HEK293 (cell line): ENCODE measurements around the gene SMIM13.
A peak's percentile ranks its signal among the peaks of the same experiment; 100 is the strongest.

Experiments used
- CTCF ChIA-PET: fragments of 350-600 bp; formaldehyde crosslinking; extraction: SDS; loops from one replicate; lab custom pipeline; 2021; ENCODE audit warnings: antibody characterized with exemption; lab: Yijun Ruan, JAX
- POLR2A ChIA-PET: fragments of 300-600 bp; formaldehyde crosslinking; extraction: SDS; loops from one replicate; lab custom pipeline; 2020; ENCODE audit warnings: antibody characterized with exemption, inconsistent platforms; lab: Yijun Ruan, JAX
- H3K27ac ChIP-seq: fragments of 200-500 bp; sonication (Bioruptor generic); 2 replicates; pipeline ENCODE4 v1.5.1; 2014; ENCODE audit warnings: low read depth, low read length, control low read depth, inconsistent platforms; ENCODE audit errors: extremely low read depth
- H3K36me3 ChIP-seq, 2 experiments: fragments of 200-500 bp in 1 of 2; sonication (Bioruptor generic) in 1 of 2; 1 replicate in 1 of 2; 2 replicates in 1 of 2; pipeline ENCODE4 v1.5.1; 2014 to 2017; ENCODE audit warnings: inconsistent platforms in 2 of 2, low read length in 2 of 2; ENCODE audit not compliant: control insufficient read depth in 2 of 2, insufficient read depth in 1 of 2
- H3K4me1 ChIP-seq: fragments of 200-500 bp; sonication (Bioruptor generic); 2 replicates; pipeline ENCODE4 v1.5.1; 2014; ENCODE audit warnings: mild to moderate bottlenecking, low read length, inconsistent platforms; ENCODE audit not compliant: control insufficient read depth, insufficient read depth
- H3K4me3 ChIP-seq: 2 replicates; pipeline ENCODE4 v1.5.1; 2011; ENCODE audit warnings: low read depth, mild to moderate bottlenecking, control low read depth, low read length, moderate library complexity
- H3K9me3 ChIP-seq: fragments of 200-500 bp; sonication (Bioruptor generic); 2 replicates; pipeline ENCODE4 v1.5.1; 2014; ENCODE audit warnings: low read depth, low read length, inconsistent platforms; ENCODE audit not compliant: control insufficient read depth, insufficient read depth
- REPIN1 ChIP-seq: fragments of 450-650 bp; formaldehyde crosslinking; IDR thresholded peaks from 2 replicates; pipeline ENCODE4 v1.5.1; 2017; ENCODE audit warnings: missing biosample characterization, missing genetic modification characterization, low read depth
- TRIM28 ChIP-seq: IDR thresholded peaks from 2 replicates; pipeline ENCODE4 v1.6.1; 2011; ENCODE audit warnings: low read length, control low read depth, borderline replicate concordance
- WT1 ChIP-seq: fragments of 450-650 bp; formaldehyde crosslinking; IDR thresholded peaks from 2 replicates; pipeline ENCODE4 v1.5.1; 2016; ENCODE audit warnings: missing biosample characterization, missing genetic modification characterization
- ZBTB11 ChIP-seq: fragments of 450-650 bp; formaldehyde crosslinking; conservative IDR thresholded peaks from 2 replicates; pipeline ENCODE4 v1.5.1; 2016; ENCODE audit warnings: low read depth, missing biosample characterization, missing genetic modification characterization
- ZNF121 ChIP-seq: fragments of 450-650 bp; formaldehyde crosslinking; IDR thresholded peaks from 2 replicates; pipeline ENCODE4 v1.5.1; 2016; ENCODE audit warnings: missing biosample characterization, missing genetic modification characterization
- ZNF175 ChIP-seq: fragments of 450-650 bp; formaldehyde crosslinking; IDR thresholded peaks from 2 replicates; pipeline ENCODE4 v1.5.1; 2016; ENCODE audit warnings: missing biosample characterization, missing genetic modification characterization
- ZNF2 ChIP-seq: fragments of 450-650 bp; formaldehyde crosslinking; IDR thresholded peaks from 2 replicates; pipeline ENCODE4 v1.5.1; 2016; ENCODE audit warnings: missing biosample characterization, missing genetic modification characterization
- ZNF202 ChIP-seq: fragments of 450-650 bp; formaldehyde crosslinking; IDR thresholded peaks from 2 replicates; pipeline ENCODE4 v1.5.1; 2016; ENCODE audit warnings: missing biosample characterization, missing genetic modification characterization, borderline replicate concordance
- ZNF24 ChIP-seq: fragments of 450-650 bp; formaldehyde crosslinking; IDR thresholded peaks from 2 replicates; pipeline ENCODE4 v1.5.1; 2016; ENCODE audit warnings: missing biosample characterization, missing genetic modification characterization
- ZNF292 ChIP-seq: fragments of 450-650 bp; formaldehyde crosslinking; IDR thresholded peaks from 2 replicates; pipeline ENCODE4 v1.5.1; 2016; ENCODE audit warnings: low read depth, missing biosample characterization, missing genetic modification characterization, borderline replicate concordance
- ZNF324 ChIP-seq: fragments of 450-650 bp; formaldehyde crosslinking; IDR thresholded peaks from 2 replicates; pipeline ENCODE4 v1.5.1; 2016; ENCODE audit warnings: missing biosample characterization, missing genetic modification characterization
- ZNF362 ChIP-seq: fragments of 450-650 bp; formaldehyde crosslinking; IDR thresholded peaks from 2 replicates; pipeline ENCODE4 v1.5.1; 2016; ENCODE audit warnings: missing biosample characterization, missing genetic modification characterization
- ZNF394 ChIP-seq: fragments of 450-650 bp; formaldehyde crosslinking; IDR thresholded peaks from 2 replicates; pipeline ENCODE4 v1.5.1; 2016; ENCODE audit warnings: missing biosample characterization, missing genetic modification characterization, mild to moderate bottlenecking, moderate library complexity, borderline replicate concordance
- ZNF416 ChIP-seq: fragments of 450-650 bp; formaldehyde crosslinking; IDR thresholded peaks from 2 replicates; pipeline ENCODE4 v1.5.1; 2016; ENCODE audit warnings: missing biosample characterization, missing genetic modification characterization
- ZNF423 ChIP-seq: fragments of 450-650 bp; formaldehyde crosslinking; IDR thresholded peaks from 2 replicates; pipeline ENCODE4 v1.5.1; 2016; ENCODE audit warnings: missing biosample characterization, missing genetic modification characterization
- ZNF530 ChIP-seq: fragments of 450-650 bp; formaldehyde crosslinking; IDR thresholded peaks from 2 replicates; pipeline ENCODE4 v1.5.1; 2016; ENCODE audit warnings: low read depth, missing biosample characterization, missing genetic modification characterization
- ZNF580 ChIP-seq: fragments of 450-650 bp; formaldehyde crosslinking; IDR thresholded peaks from 2 replicates; pipeline ENCODE4 v1.5.1; 2016; ENCODE audit warnings: missing biosample characterization, missing genetic modification characterization
- ZSCAN18 ChIP-seq: fragments of 450-650 bp; formaldehyde crosslinking; IDR thresholded peaks from 2 replicates; pipeline ENCODE4 v1.5.1; 2016; ENCODE audit warnings: missing biosample characterization, missing genetic modification characterization
- ZSCAN30 ChIP-seq: fragments of 450-650 bp; IDR thresholded peaks from 2 replicates; pipeline ENCODE4 v1.5.1; 2018; ENCODE audit warnings: missing biosample characterization, mild to moderate bottlenecking, missing genetic modification characterization, moderate library complexity

The SMIM13 gene

GRCh38 chr6:11076540-11076939 lies 17.1 kb upstream of the SMIM13 start:
- H3K4me1 ChIP-seq, result no peaks in the 10 kb centered on the region
- H3K9me3 ChIP-seq, result no peaks in the 10 kb centered on the region
- ChIA-PET POLR2A (interaction anchor here (0.5 to 0.6 kb wide), 2 partner anchors 74 to 382 kb away, joined by 4 to 8 read pairs; partner anchors contain the start of gene PAK1IP1), CTCF (interaction anchor here (0.6 to 9.1 kb wide), 4 partner anchors 10 to 500 kb away, joined by 3 to 174 read pairs (median 6); no protein-coding TSS in a partner anchor)
- TF ChIP-seq ZBTB11 (tag by site-specific recombination) (0 out of 2 replicates have a peak, but pooled peaks have one; percentile 11), ZNF423 (tag by site-specific recombination) (no peak), WT1 (tag by site-specific recombination) (peak; percentile 92)
- no peak overlapping the region for H3K27ac ChIP-seq
- no peaks in the 10 kb centered on the region for H3K36me3 ChIP-seq
- no peak overlapping the region for H3K4me3 ChIP-seq

- ChIA-PET CTCF (interaction anchor here (0.6 to 1.0 kb wide), 2 partner anchors 8 to 11 kb away, joined by 4 read pairs; no protein-coding TSS in a partner anchor), POLR2A (no interaction called here)
- TF ChIP-seq ZNF394 (no peak), ZSCAN18 (tag by site-specific recombination) (no peak), ZNF416 (tag by site-specific recombination) (no peak), ZSCAN30 (tag by site-specific recombination) (no peak), ZNF292 (no peak), REPIN1 (tag by site-specific recombination) (no peak), ZNF580 (tag by site-specific recombination) (no peak), ZNF175 (tag by site-specific recombination) (no peak), TRIM28 (no peak), ZNF24 (tag by site-specific recombination) (no peak), ZNF362 (tag by site-specific recombination) (no peak), ZNF2 (no peak), ZNF530 (tag by site-specific recombination) (no peak), ZNF324 (tag by site-specific recombination) (no peak), ZNF121 (tag by site-specific recombination) (no peak), ZNF202 (tag by site-specific recombination) (no peak)
- H3K4me1 ChIP-seq, result no peaks in the 10 kb centered on the region
- no peak overlapping the region for H3K27ac ChIP-seq
- no peaks in the 10 kb centered on the region for H3K36me3 ChIP-seq
- H3K4me3 ChIP-seq, result no peak overlapping the region
- no peaks in the 10 kb centered on the region for H3K9me3 ChIP-seq
Measured at GRCh38 chr6:11078266-11078665, 15.4 kb upstream of the SMIM13 start.
